ES-I3 (cell line): ENCODE results near the gene GLRX5.

Source experiments
- H3K36me3 ChIP-seq: 2 replicates; pipeline ENCODE4 v1.6.1; 2013; ENCODE audit warnings: mild to moderate bottlenecking, low read length, control low read depth, moderate library complexity; ENCODE audit not compliant: insufficient read depth
- H3K4me1 ChIP-seq: 2 replicates; pipeline ENCODE4 v1.6.1; 2013; ENCODE audit warnings: mild to moderate bottlenecking, control low read depth, low read length; ENCODE audit not compliant: insufficient read depth
- H3K9ac ChIP-seq: 2 replicates; pipeline ENCODE4 v1.6.1; 2013; ENCODE audit warnings: low read depth, mild to moderate bottlenecking, low read length, moderate library complexity
- H3K9me3 ChIP-seq: 2 replicates; pipeline ENCODE4 v1.6.1; 2013; ENCODE audit warnings: mild to moderate bottlenecking, low read length, moderate library complexity; ENCODE audit not compliant: control insufficient read depth, insufficient read depth

GLRX5 gene

GRCh38 chr14:95530473-95531276 is 4.2 kb upstream of the GLRX5 start:
- H3K9ac ChIP-seq, result no peak overlapping the region
- peaks cover 5% of the 10 kb centered on the region for H3K36me3 ChIP-seq
- H3K9me3 ChIP-seq, result no peaks in the 10 kb centered on the region
- H3K4me1 ChIP-seq, result peaks cover 10% of the 10 kb centered on the region

DNA sequence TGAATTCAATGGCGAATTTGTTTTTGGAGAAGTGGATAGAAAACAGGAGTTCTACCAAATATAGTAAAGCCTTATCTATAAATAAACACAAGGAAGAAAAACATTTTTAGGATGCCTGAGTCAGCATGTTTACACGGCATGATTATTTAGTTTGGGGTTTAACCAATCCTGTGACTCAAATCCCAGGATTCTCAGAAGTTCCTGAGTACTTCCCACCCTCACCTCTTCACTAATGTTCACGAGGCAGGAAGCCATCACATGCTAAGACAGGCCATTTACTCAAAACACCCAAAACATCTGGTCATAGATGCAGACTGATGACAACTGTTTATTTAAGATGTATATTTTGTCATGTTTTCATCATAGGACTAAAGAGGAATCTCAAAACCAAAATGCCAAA is 3.4 kb upstream of the GLRX5 start:
- Histone ChIP-seq H3K4me1 (peaks cover 14% of the 10 kb centered on the region), H3K36me3 (peaks cover 5% of the 10 kb centered on the region), H3K9ac (no peak overlapping the region), H3K9me3 (no peaks in the 10 kb centered on the region)

- Histone ChIP-seq H3K9me3 (no peaks in the 10 kb centered on the region), H3K4me1 (peaks cover 19% of the 10 kb centered on the region), H3K36me3 (peaks cover 5% of the 10 kb centered on the region), H3K9ac (no peak overlapping the region)
Measured at GRCh38 chr14:95531969-95532368, 2.9 kb upstream of the GLRX5 start.

DNA sequence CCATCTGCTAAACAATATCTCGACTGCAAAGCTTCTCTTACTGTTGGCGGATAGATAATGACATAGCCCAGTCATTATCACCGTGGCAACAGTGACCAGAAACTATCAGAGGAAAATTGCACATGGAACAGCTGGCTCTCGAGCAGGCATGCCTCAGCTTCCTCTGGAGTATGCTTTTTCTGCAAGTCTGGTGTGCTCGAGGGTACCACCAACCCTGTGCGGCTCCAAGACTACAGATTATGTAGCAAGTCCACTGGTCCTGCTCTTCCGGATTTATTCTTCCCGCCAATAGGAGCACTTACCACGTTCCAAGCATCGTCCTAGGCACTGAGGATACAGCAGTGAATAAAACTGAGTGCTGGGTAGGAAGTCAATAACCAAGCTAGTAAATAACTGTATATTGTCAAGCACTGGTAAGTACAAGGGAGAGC is 1.4 kb upstream of the GLRX5 start:
- H3K4me1 ChIP-seq, result peaks cover 20% of the 10 kb centered on the region
- H3K36me3 ChIP-seq, result peaks cover 5% of the 10 kb centered on the region
- peak overlapping the region; percentile 89 for H3K9ac ChIP-seq
- H3K9me3 ChIP-seq, result no peaks in the 10 kb centered on the region

- H3K36me3 ChIP-seq, result peaks cover 5% of the 10 kb centered on the region
- peak overlapping the region; percentile 89 for H3K9ac ChIP-seq
- no peaks in the 10 kb centered on the region for H3K9me3 ChIP-seq
- H3K4me1 ChIP-seq, result peaks cover 20% of the 10 kb centered on the region
Measured at GRCh38 chr14:95533822-95534221, 1.0 kb upstream of the GLRX5 start.

DNA sequence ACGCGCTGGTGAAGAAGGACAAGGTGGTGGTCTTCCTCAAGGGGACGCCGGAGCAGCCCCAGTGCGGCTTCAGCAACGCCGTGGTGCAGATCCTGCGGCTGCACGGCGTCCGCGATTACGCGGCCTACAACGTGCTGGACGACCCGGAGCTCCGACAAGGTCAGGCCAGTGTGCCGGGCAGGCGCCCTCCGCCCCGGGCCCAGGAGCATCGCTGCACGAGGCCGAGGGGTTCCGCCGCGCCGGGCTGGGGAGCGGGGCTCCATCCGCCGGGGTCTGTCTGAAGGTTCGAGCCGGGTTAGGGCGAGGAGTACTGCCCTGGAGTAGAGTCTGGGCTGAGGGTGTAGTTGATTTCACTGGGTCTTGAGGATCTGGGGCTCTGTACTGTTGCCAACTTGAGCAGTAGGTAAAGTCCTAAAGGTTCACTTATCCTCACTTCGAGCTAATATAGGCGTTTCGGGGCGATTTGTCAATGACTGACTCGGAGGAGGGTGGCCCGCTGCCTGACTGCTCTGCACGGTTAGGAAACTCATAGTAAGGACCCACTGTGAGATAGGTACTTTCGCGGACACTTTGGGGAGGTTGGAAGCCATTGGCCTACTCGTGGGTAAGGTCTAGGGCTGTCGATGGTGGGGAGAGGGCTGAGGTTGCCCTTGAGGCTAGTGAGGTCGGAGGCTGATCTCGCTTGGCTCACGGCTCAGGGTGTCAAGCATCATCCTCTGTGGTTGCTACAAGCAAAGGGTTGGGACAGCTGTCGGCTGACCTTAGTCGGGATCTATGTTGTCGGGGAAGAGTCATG is 574 bp downstream of the GLRX5 start:
- Histone ChIP-seq H3K36me3 (peaks cover 5% of the 10 kb centered on the region), H3K9me3 (no peaks in the 10 kb centered on the region), H3K9ac (peak overlapping the region; percentile 89), H3K4me1 (peaks cover 20% of the 10 kb centered on the region)

GRCh38 chr14:95536036-95536593 is 1.3 kb downstream of the GLRX5 start:
- Histone ChIP-seq H3K9ac (peak overlapping the region; percentile 89; the same call in 1 of the 2 replicates), H3K36me3 (peaks cover 5% of the 10 kb centered on the region), H3K4me1 (peaks cover 20% of the 10 kb centered on the region)

DNA sequence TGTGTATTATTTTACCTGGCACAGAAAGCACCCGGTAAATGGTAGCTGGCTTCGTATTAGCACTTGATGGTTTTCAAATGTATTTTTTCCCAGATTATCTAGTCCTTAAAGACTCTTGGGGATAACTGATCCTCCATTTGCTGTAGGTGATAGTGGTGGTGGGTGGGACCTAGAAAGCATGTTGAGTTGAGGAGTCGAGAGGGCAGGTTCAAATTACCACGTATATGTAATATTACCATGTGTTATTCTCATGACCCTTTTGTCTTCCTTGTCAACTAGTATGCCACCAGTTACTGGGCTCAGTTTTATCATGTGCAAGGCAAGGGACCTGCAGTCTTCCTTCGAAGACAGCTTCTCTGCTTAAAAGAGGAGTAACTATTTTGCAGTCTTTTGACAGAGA is 1.8 kb downstream of the GLRX5 start:
- H3K9me3 ChIP-seq, result no peaks in the 10 kb centered on the region
- H3K4me1 ChIP-seq, result peaks cover 20% of the 10 kb centered on the region
- no peak overlapping the region for H3K9ac ChIP-seq
- peaks cover 3% of the 10 kb centered on the region for H3K36me3 ChIP-seq

More at GRCh38 chr14:95536036-95536593, 1.3 kb downstream of the GLRX5 start:
- H3K9me3 ChIP-seq, result no peaks in the 10 kb centered on the region

DNA sequence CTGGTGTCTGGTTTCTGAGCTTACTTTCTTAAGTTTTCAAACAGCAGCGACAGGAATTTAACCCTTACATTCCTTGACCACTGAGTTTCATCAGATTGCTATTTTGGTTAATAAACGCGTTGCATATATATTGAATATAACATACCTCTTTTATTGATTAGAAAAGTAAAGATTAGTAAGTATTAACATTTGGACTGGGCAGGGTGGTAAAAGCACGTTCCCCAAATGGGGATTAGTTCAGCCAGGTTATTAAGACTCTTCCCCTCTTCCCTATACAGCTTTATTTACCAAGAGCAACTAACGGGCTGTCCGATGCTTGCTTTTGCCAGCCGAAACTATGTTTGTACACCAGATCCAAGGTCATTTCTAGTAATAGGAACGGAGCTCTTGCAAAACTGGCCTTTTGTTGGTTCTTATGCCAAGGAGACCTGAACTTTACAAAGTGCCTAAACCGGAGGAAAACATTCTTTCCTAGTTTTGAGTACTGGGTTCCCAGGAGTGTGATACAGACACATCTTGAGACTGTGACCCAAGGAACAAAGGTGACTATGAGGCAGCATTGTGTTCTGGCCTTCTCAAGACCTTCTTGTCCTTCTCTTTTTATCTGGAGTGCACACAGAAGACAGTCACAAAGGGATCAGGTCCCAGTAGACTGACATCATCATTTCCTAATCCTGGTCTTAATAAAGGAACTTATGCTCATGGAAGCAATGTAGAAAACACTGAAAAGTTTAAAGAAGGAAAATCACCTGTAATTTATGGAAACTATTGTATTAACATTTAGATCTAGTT is 2.6 kb downstream of the GLRX5 start:
- Histone ChIP-seq H3K9ac (no peak overlapping the region), H3K4me1 (peaks cover 16% of the 10 kb centered on the region), H3K9me3 (no peaks in the 10 kb centered on the region), H3K36me3 (no peaks in the 10 kb centered on the region; the same call in 1 of the 2 replicates)

GRCh38 chr14:95538801-95539509 is 4.1 kb downstream of the GLRX5 start:
- Histone ChIP-seq H3K9me3 (no peaks in the 10 kb centered on the region), H3K36me3 (no peaks in the 10 kb centered on the region), H3K4me1 (peaks cover 10% of the 10 kb centered on the region; the same call in 1 of the 2 replicates), H3K9ac (no peak overlapping the region)

- Histone ChIP-seq H3K9me3 (no peaks in the 10 kb centered on the region), H3K36me3 (no peaks in the 10 kb centered on the region), H3K4me1 (peaks cover 10% of the 10 kb centered on the region; the same call in 1 of the 2 replicates), H3K9ac (no peak overlapping the region)
Measured at GRCh38 chr14:95540236-95540855, 5.5 kb downstream of the GLRX5 start.

GRCh38 chr14:95541346-95541745 is 6.5 kb downstream of the GLRX5 start:
- Histone ChIP-seq H3K4me1 (peaks cover 6% of the 10 kb centered on the region; the same call in 1 of the 2 replicates), H3K9ac (no peak overlapping the region)

More at GRCh38 chr14:95541346-95541745, 6.5 kb downstream of the GLRX5 start:
- H3K9me3 ChIP-seq, result no peaks in the 10 kb centered on the region
- no peaks in the 10 kb centered on the region for H3K36me3 ChIP-seq
